ENCODE results near the gene CNOT6L.

CNOT6L gene

GRCh38 chr4:77852892-77853495 is 33.8 kb upstream of the CNOT6L start:
- Histone ChIP-seq H3K27me3 (ENCODE audit: insufficient read depth, poor library complexity, severe bottlenecking) (no peaks in the 10 kb centered on the region), H3K27ac (replicated peaks) (peak overlapping the region; percentile 53; the same call in 1 of the 2 replicates), H3K4me3 (replicated peaks; ENCODE audit: insufficient read depth, low read length) (no peak overlapping the region)
- DNase-seq (ENCODE audit: low read depth in 1 of 2, low spot score in 1 of 2) = peak in 1 of 2 experiments; percentile 77
- no peak for TF ChIP-seq REST (IDR thresholded peaks at IDR 0.05; ENCODE audit: insufficient replicate concordance, low read depth)
- TF ChIP-seq POLR2AphosphoS5 (IDR thresholded peaks at IDR 0.05; ENCODE audit: low read depth) = peak; percentile 54; the same call in 1 of the 2 replicates
- TF ChIP-seq, protein P1, sequence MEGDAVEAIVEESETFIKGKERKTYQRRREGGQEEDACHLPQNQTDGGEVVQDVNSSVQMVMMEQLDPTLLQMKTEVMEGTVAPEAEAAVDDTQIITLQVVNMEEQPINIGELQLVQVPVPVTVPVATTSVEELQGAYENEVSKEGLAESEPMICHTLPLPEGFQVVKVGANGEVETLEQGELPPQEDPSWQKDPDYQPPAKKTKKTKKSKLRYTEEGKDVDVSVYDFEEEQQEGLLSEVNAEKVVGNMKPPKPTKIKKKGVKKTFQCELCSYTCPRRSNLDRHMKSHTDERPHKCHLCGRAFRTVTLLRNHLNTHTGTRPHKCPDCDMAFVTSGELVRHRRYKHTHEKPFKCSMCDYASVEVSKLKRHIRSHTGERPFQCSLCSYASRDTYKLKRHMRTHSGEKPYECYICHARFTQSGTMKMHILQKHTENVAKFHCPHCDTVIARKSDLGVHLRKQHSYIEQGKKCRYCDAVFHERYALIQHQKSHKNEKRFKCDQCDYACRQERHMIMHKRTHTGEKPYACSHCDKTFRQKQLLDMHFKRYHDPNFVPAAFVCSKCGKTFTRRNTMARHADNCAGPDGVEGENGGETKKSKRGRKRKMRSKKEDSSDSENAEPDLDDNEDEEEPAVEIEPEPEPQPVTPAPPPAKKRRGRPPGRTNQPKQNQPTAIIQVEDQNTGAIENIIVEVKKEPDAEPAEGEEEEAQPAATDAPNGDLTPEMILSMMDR (IDR thresholded peaks at IDR 0.05; ENCODE audit: insufficient read depth, low read length) = no peak

- no peak for DNase-seq (ENCODE audit: low read depth in 1 of 2, low spot score in 1 of 2)
- H3K4me3 ChIP-seq (replicated peaks; ENCODE audit: insufficient read depth, low read length) = no peak overlapping the region
- TF ChIP-seq, protein P1 (IDR thresholded peaks at IDR 0.05; ENCODE audit: insufficient read depth, low read length) = no peak
- TF ChIP-seq GABPA (IDR thresholded peaks at IDR 0.05; ENCODE audit: low read depth) = no peak
- TF ChIP-seq POLR2AphosphoS5 (IDR thresholded peaks at IDR 0.05; ENCODE audit: low read depth) = no peak
- TF ChIP-seq REST (IDR thresholded peaks at IDR 0.05; ENCODE audit: insufficient replicate concordance, low read depth) = no peak
- TF ChIP-seq SPI1 (IDR thresholded peaks at IDR 0.05; ENCODE audit: borderline replicate concordance, low read depth) = no peak
- H3K27me3 ChIP-seq (ENCODE audit: insufficient read depth, poor library complexity, severe bottlenecking) = no peaks in the 10 kb centered on the region
- no peak overlapping the region for H3K27ac ChIP-seq (replicated peaks)
These were observed 30.3 kb upstream of the CNOT6L start for GRCh38 chr4:77849278-77849965.

GRCh38 chr4:77848508-77848907 is 29.3 kb upstream of the CNOT6L start:
- no peak for DNase-seq (ENCODE audit: low read depth in 1 of 2, low spot score in 1 of 2)
- no peak overlapping the region for H3K4me3 ChIP-seq (replicated peaks; ENCODE audit: insufficient read depth, low read length)
- H3K27ac ChIP-seq (replicated peaks) = no peak overlapping the region
- no peaks in the 10 kb centered on the region for H3K27me3 ChIP-seq (ENCODE audit: insufficient read depth, poor library complexity, severe bottlenecking)
- no peak for TF ChIP-seq POLR2AphosphoS5 (IDR thresholded peaks at IDR 0.05; ENCODE audit: low read depth)
- TF ChIP-seq REST (IDR thresholded peaks at IDR 0.05; ENCODE audit: insufficient replicate concordance, low read depth) = no peak
- no peak for TF ChIP-seq SPI1 (IDR thresholded peaks at IDR 0.05; ENCODE audit: borderline replicate concordance, low read depth)
- no peak for TF ChIP-seq GABPA (IDR thresholded peaks at IDR 0.05; ENCODE audit: low read depth)
- TF ChIP-seq, protein P1 (IDR thresholded peaks at IDR 0.05; ENCODE audit: insufficient read depth, low read length) = no peak
